H9 (cell line): ENCODE data around the gene STOX1. TPM values are rescaled to one million over a fixed set of nuclear protein-coding genes. Genes with fewer than 3 reads are reported as not detected.

ENCODE experiments used
- DNase-seq: peaks from one replicate; pipeline ENCODE4 v3.0.0-alpha.2; 2017
- H2AFZ ChIP-seq: one replicate; pipeline ENCODE4 v1.6.1; 2013; ENCODE audit warnings: mild to moderate bottlenecking, low read length, control low read depth, moderate library complexity
- H2AK5ac ChIP-seq: 2 replicates; pipeline ENCODE4 v1.6.1; 2013; ENCODE audit warnings: low read length, control low read depth, mixed read lengths; ENCODE audit not compliant: insufficient read length
- H2BK120ac ChIP-seq: one replicate; pipeline ENCODE4 v1.6.1; 2013; ENCODE audit warnings: low read depth, mild to moderate bottlenecking, low read length, control low read depth, inconsistent platforms; ENCODE audit not compliant: poor library complexity, severe bottlenecking
- H2BK12ac ChIP-seq: 2 replicates; pipeline ENCODE4 v1.6.1; 2013; ENCODE audit warnings: low read length, control low read depth, mixed read lengths, low read depth; ENCODE audit not compliant: insufficient read length
- H2BK15ac ChIP-seq: 2 replicates; pipeline ENCODE4 v1.6.1; 2013; ENCODE audit warnings: low read depth, low read length, control low read depth
- H2BK20ac ChIP-seq: one replicate; pipeline ENCODE4 v1.6.1; 2013; ENCODE audit warnings: low read depth, mild to moderate bottlenecking, low read length, control low read depth, inconsistent platforms; ENCODE audit not compliant: poor library complexity, severe bottlenecking
- H2BK5ac ChIP-seq: 2 replicates; pipeline ENCODE4 v1.6.1; 2013; ENCODE audit warnings: low read length, control low read depth, mixed read lengths; ENCODE audit not compliant: insufficient read length
- H3K14ac ChIP-seq: 2 replicates; pipeline ENCODE4 v1.6.1; 2013; ENCODE audit warnings: low read length, control low read depth; ENCODE audit not compliant: insufficient read depth
- H3K18ac ChIP-seq: 2 replicates; pipeline ENCODE4 v1.6.1; 2013; ENCODE audit warnings: low read depth, mild to moderate bottlenecking, mixed read lengths, low read length, control low read depth; ENCODE audit not compliant: insufficient read length
- H3K23ac ChIP-seq: 2 replicates; pipeline ENCODE4 v1.6.1; 2013; ENCODE audit warnings: low read length, control low read depth, mixed read lengths, low read depth; ENCODE audit not compliant: insufficient read length
- H3K23me2 ChIP-seq: 2 replicates; pipeline ENCODE4 v1.6.1; 2013; ENCODE audit warnings: low read depth, mild to moderate bottlenecking, mixed read lengths, low read length, control low read depth; ENCODE audit not compliant: insufficient read length, poor library complexity, severe bottlenecking
- H3K27ac ChIP-seq: 2 replicates; pipeline ENCODE4 v1.5.1; 2013; ENCODE audit warnings: low read length, control low read depth, mixed read lengths, low read depth; ENCODE audit not compliant: insufficient read length
- H3K27me3 ChIP-seq: 2 replicates; pipeline ENCODE4 v1.6.1; 2013; ENCODE audit warnings: low read length, control low read depth, inconsistent platforms; ENCODE audit not compliant: insufficient read depth
- H3K4ac ChIP-seq: 2 replicates; pipeline ENCODE4 v1.6.1; 2013; ENCODE audit warnings: low read depth, mild to moderate bottlenecking, control low read depth, inconsistent platforms, low read length, moderate library complexity
- H3K4me1 ChIP-seq: 2 replicates; pipeline ENCODE4 v1.6.1; 2013; ENCODE audit warnings: low read length, control low read depth, inconsistent platforms; ENCODE audit not compliant: insufficient read depth
- H3K4me2 ChIP-seq: 2 replicates; pipeline ENCODE4 v1.6.1; 2013; ENCODE audit warnings: low read length, control low read depth, mixed read lengths; ENCODE audit not compliant: insufficient read length, insufficient read depth
- H3K56ac ChIP-seq: 2 replicates; pipeline ENCODE4 v1.6.1; 2013; ENCODE audit warnings: low read depth, mild to moderate bottlenecking, mixed read lengths, low read length, control low read depth; ENCODE audit not compliant: insufficient read length
- H3K79me1 ChIP-seq: 2 replicates; pipeline ENCODE4 v1.6.1; 2013; ENCODE audit warnings: low read depth, mild to moderate bottlenecking, moderate library complexity, low read length, control low read depth, inconsistent platforms; ENCODE audit not compliant: insufficient read depth, poor library complexity, severe bottlenecking
- H3K79me2 ChIP-seq: 2 replicates; pipeline ENCODE4 v1.6.1; 2013; ENCODE audit warnings: low read length, control low read depth, inconsistent platforms; ENCODE audit not compliant: insufficient read depth
- H3K9ac ChIP-seq: 2 replicates; pipeline ENCODE4 v1.6.1; 2013; ENCODE audit warnings: low read length, control low read depth, mixed read lengths; ENCODE audit not compliant: insufficient read length; ENCODE audit errors: extremely low read depth
- H3K9me3 ChIP-seq: one replicate; pipeline ENCODE4 v1.6.1; 2013; ENCODE audit warnings: low read depth, low read length, inconsistent platforms; ENCODE audit not compliant: control insufficient read depth
- H3T11ph ChIP-seq: one replicate; pipeline ENCODE4 v1.6.1; 2013; ENCODE audit warnings: mild to moderate bottlenecking, low read length, control low read depth, inconsistent platforms
- H4K20me1 ChIP-seq: one replicate; pipeline ENCODE4 v1.6.1; 2013; ENCODE audit not compliant: control insufficient read depth, insufficient read length, insufficient read depth
- H4K5ac ChIP-seq: 2 replicates; pipeline ENCODE4 v1.6.1; 2013; ENCODE audit warnings: low read depth, mild to moderate bottlenecking, mixed read lengths, low read length, control low read depth; ENCODE audit not compliant: insufficient read length
- H4K8ac ChIP-seq: replicated peaks from 2 replicates; pipeline ENCODE4 v1.6.1; 2013; ENCODE audit warnings: low read length, control low read depth, mixed read lengths, low read depth; ENCODE audit not compliant: insufficient read length
- H4K91ac ChIP-seq: 2 replicates; pipeline ENCODE4 v1.6.1; 2013; ENCODE audit warnings: low read depth, mild to moderate bottlenecking, moderate library complexity, mixed read lengths, low read length, control low read depth; ENCODE audit not compliant: insufficient read length
- H3K27ac Mint-ChIP-seq, 3 experiments: 2 replicates in 2 of 3; 3 replicates in 1 of 3; pipeline ENCODE4 v1.8.0; 2020 to 2021; ENCODE audit warnings: mixed read lengths in 3 of 3, mild to moderate bottlenecking in 1 of 3, moderate library complexity in 1 of 3
- H3K27me3 Mint-ChIP-seq: 2 replicates; pipeline ENCODE4 v1.8.0; 2021; ENCODE audit warnings: low read depth, mild to moderate bottlenecking, moderate library complexity, mixed read lengths
- H3K36me3 Mint-ChIP-seq, 3 experiments: 2 replicates in 2 of 3; 3 replicates in 1 of 3; pipeline ENCODE4 v1.8.0; 2020 to 2021; ENCODE audit warnings: low read depth in 3 of 3, mixed read lengths in 3 of 3; ENCODE audit not compliant: insufficient read depth in 1 of 3
- H3K4me1 Mint-ChIP-seq, 2 experiments: 2 replicates each; pipeline ENCODE4 v1.8.0; 2020; ENCODE audit warnings: mixed read lengths in 2 of 2
- H3K4me3 Mint-ChIP-seq, 2 experiments: 2 replicates in 1 of 2; 3 replicates in 1 of 2; pipeline ENCODE4 v1.8.0; 2020 to 2021; ENCODE audit warnings: mild to moderate bottlenecking in 2 of 2, mixed read lengths in 2 of 2, moderate library complexity in 1 of 2
- H3K9me3 Mint-ChIP-seq, 2 experiments: 2 replicates in 1 of 2; 3 replicates in 1 of 2; pipeline ENCODE4 v1.8.0; 2020; ENCODE audit warnings: mild to moderate bottlenecking in 2 of 2, mixed read lengths in 2 of 2, moderate library complexity in 1 of 2
- WGBS: extraction: QIAGEN DNeasy Blood & Tissue Kit; methylation state at CpG from one replicate; pipeline ENCODE4 v1.1.7; 2013; ENCODE audit warnings: missing lambda C conversion rate, low lambda C conversion rate, mixed read lengths; ENCODE audit not compliant: insufficient read length; ENCODE audit errors: extremely low coverage; 5-methylcytosine and 5-hydroxymethylcytosine counted together
- total RNA-seq: library from RNA; stranded (reverse); gene quantifications from 2 replicates; pipeline ENCODE4 v1.2.1, GENCODE V29; 2021
- TF ChIP-seq, protein P1 (sequence below): fragments of 200-600 bp; sonication (generic); conservative IDR thresholded peaks from 3 replicates; pipeline ENCODE4 v1.8.0; 2021; ENCODE audit warnings: antibody characterized with exemption, mild to moderate bottlenecking

The STOX1 gene
- total RNA-seq, 1 experiment from 2014 or later: 5.8 TPM

DNA sequence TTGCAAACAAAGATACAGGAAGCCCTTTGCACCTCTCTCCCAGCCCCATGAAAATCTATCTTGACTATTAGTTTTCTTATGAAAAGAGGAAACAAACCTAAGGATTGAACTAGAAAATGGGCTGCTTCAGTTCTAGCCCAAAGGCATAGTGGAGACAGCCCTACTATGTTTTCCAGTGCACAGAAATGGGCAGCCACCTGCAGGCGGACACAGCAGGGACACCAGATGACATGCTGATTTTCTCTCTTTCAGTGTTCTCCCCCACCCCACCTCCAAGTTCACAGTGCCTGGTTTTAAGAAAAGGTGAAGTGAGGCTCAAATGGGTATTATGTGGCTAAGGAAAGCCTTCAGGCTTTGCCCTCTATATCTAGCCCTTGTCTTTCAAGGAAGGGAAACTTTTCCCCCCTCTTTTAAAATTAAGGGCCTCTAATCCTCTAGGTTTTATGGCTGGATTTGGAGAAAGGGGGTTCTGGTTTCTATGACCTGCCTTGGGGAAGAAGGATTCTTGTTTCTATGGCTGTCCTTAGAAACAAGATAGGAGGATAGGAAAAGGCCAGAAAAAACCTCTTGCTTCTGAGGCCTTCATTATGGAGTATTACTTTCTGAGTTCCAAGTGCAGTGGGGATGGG lies 50.3 kb downstream of the STOX1 start:
- H4K5ac ChIP-seq: no peak overlapping the region
- H3K4me1 Mint-ChIP-seq: peaks cover 43 to 56% of the 10 kb centered on the region in 2 experiments
- no peak overlapping the region for H2BK20ac ChIP-seq
- H2BK5ac ChIP-seq: no peak overlapping the region
- H3K23me2 ChIP-seq: no peaks in the 10 kb centered on the region
- no peak overlapping the region for H3T11ph ChIP-seq
- H3K14ac ChIP-seq: no peak overlapping the region
- H3K4ac ChIP-seq: no peak overlapping the region
- H3K4me1 ChIP-seq: peaks cover 10% of the 10 kb centered on the region; the same call in 1 of the 2 replicates
- TF ChIP-seq, protein P1, sequence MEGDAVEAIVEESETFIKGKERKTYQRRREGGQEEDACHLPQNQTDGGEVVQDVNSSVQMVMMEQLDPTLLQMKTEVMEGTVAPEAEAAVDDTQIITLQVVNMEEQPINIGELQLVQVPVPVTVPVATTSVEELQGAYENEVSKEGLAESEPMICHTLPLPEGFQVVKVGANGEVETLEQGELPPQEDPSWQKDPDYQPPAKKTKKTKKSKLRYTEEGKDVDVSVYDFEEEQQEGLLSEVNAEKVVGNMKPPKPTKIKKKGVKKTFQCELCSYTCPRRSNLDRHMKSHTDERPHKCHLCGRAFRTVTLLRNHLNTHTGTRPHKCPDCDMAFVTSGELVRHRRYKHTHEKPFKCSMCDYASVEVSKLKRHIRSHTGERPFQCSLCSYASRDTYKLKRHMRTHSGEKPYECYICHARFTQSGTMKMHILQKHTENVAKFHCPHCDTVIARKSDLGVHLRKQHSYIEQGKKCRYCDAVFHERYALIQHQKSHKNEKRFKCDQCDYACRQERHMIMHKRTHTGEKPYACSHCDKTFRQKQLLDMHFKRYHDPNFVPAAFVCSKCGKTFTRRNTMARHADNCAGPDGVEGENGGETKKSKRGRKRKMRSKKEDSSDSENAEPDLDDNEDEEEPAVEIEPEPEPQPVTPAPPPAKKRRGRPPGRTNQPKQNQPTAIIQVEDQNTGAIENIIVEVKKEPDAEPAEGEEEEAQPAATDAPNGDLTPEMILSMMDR: peak; percentile 13; the same call in 1 of the 3 replicates
- H3K9ac ChIP-seq: no peak overlapping the region
- H3K56ac ChIP-seq: no peak overlapping the region
- no peak for DNase-seq
- H3K27me3 ChIP-seq: no peaks in the 10 kb centered on the region
- no peak overlapping the region for H2AK5ac ChIP-seq
- H3K36me3 Mint-ChIP-seq: no peaks in the 10 kb centered on the region
- H3K79me1 ChIP-seq: no peaks in the 10 kb centered on the region
- peak overlapping the region in 1 of 2 experiments; percentile 0; a peak in 1 of 5 replicates for H3K4me3 Mint-ChIP-seq
- H4K20me1 ChIP-seq: no peaks in the 10 kb centered on the region
- H3K4me2 ChIP-seq: peak overlapping the region; percentile 17
- no peak overlapping the region for H3K27ac ChIP-seq
- no peak overlapping the region for H2AFZ ChIP-seq
- no CpG with 5 or more reads among the region's 1 CpG for WGBS
- H3K9me3 ChIP-seq: no peaks in the 10 kb centered on the region
- H3K79me2 ChIP-seq: no peaks in the 10 kb centered on the region
- no peak overlapping the region for H2BK12ac ChIP-seq
- no peaks in the 10 kb centered on the region; a peak in 1 of 5 replicates for H3K9me3 Mint-ChIP-seq
- peak overlapping the region; percentile 2 to 24 (median 20); a peak in 4 of 7 replicates for H3K27ac Mint-ChIP-seq
- H4K91ac ChIP-seq: no peak overlapping the region
- no peak overlapping the region for H3K18ac ChIP-seq
- no peaks in the 10 kb centered on the region for H3K27me3 Mint-ChIP-seq
- no peak overlapping the region for H2BK120ac ChIP-seq
- no peak overlapping the region for H2BK15ac ChIP-seq
- no peak overlapping the region for H3K23ac ChIP-seq
- no peak overlapping the region for H4K8ac ChIP-seq
